GM21381 (cell line): ENCODE data around the gene PRAMEF9.
"Not testable (repeated sequence)": the region's sequence is repeated elsewhere in the genome, so short reads cannot be mapped to it uniquely, and the experiment has no call there.

Source experiments
- ATAC-seq: cut with Tn5 transposase; IDR thresholded peaks from one replicate; pipeline ENCODE4 v1.9.1; 2021; ENCODE audit warnings: mild to moderate bottlenecking, moderate library complexity; ENCODE audit not compliant: unreplicated experiment

Gene PRAMEF9

DNA sequence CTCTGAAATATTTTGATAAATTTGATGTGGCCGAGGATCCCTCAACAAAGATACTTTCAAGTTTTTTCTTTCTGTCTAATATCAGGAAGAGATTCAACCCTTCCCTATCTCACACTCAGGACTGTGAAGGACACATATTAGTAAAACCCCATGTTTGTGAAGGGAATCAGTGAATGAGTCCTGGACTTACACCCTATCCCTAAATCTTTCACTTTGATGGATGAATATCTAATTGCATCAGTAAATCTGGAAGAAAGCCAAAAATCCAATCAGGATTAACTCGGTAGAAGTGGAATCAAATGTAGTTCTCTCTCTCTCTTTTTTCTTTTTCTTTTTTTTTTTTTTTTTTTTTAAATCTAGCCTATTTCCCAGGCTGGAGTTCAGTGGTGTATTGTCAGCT, at the start of gene PRAMEF9:
Gene PRAMEF9 (plus strand): TSS at position 301 of the 400 bp plus-strand sequence. CDS start 3,433 bp downstream, outside the sequence.
- not testable (repeated sequence) for ATAC-seq

DNA sequence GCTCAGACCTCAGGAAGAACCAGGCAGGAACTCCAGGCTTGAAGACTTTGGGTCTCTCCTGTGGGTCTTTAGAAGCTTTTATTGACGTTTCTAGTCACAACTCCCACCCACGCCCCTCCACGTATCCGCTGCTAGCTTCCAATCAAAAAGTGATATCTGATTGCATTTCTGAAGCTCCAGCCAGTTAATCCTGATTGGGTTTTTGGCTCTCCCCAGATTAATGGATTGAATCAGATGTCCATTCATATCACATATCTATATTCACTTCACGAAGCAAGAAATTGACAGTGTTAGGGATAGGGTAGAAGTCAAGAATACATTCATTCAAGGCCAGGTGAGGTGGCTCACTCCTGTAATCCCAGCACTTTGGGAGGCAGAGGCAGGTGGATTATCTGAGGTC, 15.7 kb upstream of the PRAMEF9 start, which contains the start of gene PRAMEF26:
Gene PRAMEF26 (minus strand): TSS at position 101 of the 400 bp plus-strand sequence. CDS start 2,914 bp downstream, outside the sequence.
- ATAC-seq: not testable (repeated sequence)

DNA sequence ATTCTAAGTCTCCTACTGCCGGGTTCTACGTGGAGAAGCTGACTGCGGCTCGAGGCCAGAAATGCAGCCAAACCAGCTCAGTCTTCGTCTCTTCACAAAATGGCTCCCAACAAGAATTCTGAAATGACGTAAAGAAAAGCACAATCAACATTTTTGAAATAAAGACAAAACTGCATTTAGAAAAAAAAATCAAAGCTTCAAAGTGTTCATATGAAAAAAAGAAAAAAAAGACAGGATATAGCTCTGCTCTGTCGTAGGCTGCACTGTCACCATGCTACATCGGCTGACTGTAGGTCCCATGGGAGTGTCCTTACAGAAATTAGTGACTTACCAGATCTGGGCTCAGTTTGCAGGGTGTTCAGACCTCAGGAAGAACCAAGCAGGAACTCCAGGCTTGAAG, 6.1 kb upstream of the PRAMEF9 start, which contains the start of gene HNRNPCL4:
Gene HNRNPCL4 (minus strand): TSS at position 101 of the 400 bp plus-strand sequence. CDS start 164 bp downstream, outside the sequence.
- not testable (repeated sequence) for ATAC-seq

DNA sequence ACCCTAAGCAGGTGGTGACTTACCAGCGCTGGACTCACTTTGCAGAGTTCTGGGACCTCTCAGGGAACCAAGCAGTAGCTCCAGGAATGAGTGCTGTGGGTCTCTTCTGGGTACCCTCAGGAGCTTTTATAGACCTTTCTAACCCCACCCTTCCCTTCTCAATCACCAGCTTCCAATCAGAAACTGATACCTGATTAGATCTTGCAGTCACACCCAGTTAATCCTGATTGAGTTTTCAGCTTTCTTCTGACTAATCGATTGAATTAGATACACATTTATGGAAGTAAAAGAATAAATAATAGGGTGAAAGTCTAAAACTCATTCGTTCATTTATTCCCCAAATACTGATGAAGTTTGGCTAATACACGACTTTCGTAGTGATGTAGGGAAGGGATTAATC, 29.7 kb downstream of the PRAMEF9 start, which contains the start of gene PRAMEF13:
Gene PRAMEF13 (minus strand): TSS at position 101 of the 400 bp plus-strand sequence. CDS start 1,820 bp downstream, outside the sequence.
- ATAC-seq: not testable (repeated sequence)

DNA sequence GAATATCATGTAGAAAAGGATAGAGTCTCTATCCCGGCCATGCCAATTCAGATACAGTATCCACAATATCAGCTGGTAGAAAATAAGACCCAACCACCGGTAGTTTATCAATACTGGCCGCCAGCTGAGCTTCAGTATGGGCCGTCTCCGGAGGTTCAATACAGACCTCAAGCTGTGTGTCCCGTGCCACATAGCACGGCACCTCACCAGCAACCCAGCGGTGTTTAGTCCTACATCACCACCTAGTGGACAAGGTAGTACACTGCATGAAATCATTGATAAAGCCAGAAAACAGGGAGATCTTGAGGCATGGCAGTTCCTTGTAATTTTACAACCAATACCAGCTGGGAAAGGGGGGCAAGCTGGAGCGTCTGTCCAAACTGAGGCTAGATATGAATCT, 37.1 kb downstream of the PRAMEF9 start:
- ATAC-seq: not testable (repeated sequence)

DNA sequence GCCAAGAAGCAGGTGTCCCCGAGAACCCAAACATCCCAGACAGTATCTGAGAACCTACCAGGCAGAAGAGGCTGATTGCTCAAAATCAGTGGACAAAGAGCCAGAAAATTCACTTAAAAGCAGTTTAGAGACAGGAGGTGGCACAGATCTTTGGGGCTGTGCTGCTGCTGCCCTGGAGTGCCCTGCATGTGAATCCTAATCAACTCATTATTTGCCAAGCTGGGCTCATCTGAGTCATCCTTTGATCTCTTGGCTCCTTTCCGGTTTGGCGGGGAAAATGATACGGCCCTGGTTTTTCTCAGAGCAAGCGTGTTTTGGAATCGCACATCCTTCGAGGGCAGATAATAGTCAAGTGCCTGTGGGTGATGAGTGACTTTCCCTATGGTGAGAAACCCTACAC, 45.0 kb downstream of the PRAMEF9 start:
- ATAC-seq: not testable (repeated sequence)

DNA sequence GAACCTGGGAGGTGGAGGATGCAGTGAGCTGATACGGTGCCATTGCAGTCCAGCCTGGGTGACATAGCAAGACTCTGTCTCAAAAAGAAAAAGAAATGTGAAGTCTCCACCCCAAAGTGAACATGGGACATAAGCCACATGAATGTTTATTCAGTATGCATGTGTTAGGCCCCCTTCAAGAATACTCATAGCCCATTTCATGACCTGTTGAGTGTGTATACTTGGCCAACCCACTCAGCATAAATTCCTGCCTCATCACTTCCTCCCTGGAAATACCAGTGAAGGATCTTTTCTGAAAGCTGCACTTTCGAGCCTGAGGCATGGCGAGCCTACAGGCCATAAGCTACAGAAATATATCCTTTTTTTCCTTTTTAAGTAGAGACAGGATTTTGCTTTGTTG, 47.6 kb downstream of the PRAMEF9 start:
- ATAC-seq: not testable (repeated sequence)

DNA sequence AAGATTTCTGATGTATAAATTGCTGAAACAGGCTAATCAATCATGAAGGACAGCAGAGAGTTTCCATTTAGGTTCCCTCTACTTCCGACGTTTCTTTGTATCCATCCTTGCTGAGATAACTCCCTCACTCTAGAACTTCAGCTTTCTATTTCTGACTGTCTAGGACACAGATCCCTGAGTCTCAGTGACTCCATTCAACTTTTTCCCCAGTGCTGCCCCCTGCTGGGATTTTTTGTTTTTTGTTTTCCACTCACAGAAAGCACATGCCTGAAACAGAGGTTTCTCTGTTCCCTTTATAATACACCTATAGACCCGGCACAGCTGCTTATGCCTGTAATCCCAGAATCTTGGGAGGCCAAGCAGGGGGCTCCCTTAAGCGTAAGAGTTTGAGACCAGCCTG, 51.1 kb downstream of the PRAMEF9 start:
- not testable (repeated sequence) for ATAC-seq

DNA sequence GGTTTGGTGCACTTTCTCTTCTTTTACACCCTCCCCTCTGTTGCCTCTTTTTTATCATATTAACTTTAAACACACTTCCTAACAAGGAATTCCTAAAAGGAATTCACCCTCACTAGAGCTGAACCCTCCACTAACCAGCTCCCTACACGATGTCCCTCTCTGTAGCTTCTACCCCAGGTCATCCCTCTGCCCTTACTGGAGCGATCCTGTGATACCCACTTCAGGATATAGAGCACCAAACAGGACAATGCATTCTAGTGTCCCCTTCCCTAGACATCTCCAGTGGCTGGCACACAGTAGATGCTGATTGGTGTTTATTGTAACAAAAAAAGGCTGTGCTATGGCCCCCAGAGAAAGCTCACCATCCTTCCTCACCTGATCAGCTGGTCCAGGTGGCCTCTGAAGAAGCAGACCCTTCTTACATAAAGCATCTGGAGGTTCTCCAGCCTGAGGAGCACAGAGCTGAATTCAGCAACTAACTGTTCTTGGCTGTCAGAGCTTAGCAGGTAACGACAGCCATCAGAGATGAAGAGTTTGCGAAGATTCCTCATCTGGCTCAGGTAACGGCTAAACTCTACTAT, 52.9 kb downstream of the PRAMEF9 start:
- ATAC-seq: no peak

DNA sequence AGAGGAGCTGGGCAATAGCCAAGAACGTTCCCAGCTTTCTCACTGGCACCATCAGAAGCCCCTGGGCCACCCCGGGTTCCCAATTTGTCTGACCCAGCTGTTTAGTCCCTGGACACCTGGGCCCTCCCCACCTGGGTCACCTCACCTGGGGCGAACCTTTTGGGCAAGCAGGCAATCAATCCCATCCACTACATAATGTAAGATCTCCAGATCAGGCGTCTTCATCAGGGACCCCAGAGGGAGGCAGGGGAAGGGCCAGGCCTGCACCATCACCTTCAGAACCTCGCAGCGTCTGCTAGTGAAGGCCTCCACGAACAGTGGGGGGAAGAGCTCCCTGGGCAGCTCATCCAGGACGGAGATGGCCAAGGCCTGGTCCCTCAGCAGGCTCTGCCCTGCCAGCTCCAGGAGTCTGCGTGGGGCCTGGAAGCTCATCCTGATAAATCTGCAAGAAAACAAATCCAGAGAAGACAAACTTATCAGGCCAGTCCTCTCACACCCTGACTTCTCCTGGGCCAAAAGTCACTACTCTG, 54.1 kb downstream of the PRAMEF9 start, which contains the start of gene PRAMEF18:
Gene PRAMEF18 (minus strand): TSS at position 480 of the 530 bp plus-strand sequence. CDS start 48 bp downstream, at position 432.
- not testable (repeated sequence) for ATAC-seq

DNA sequence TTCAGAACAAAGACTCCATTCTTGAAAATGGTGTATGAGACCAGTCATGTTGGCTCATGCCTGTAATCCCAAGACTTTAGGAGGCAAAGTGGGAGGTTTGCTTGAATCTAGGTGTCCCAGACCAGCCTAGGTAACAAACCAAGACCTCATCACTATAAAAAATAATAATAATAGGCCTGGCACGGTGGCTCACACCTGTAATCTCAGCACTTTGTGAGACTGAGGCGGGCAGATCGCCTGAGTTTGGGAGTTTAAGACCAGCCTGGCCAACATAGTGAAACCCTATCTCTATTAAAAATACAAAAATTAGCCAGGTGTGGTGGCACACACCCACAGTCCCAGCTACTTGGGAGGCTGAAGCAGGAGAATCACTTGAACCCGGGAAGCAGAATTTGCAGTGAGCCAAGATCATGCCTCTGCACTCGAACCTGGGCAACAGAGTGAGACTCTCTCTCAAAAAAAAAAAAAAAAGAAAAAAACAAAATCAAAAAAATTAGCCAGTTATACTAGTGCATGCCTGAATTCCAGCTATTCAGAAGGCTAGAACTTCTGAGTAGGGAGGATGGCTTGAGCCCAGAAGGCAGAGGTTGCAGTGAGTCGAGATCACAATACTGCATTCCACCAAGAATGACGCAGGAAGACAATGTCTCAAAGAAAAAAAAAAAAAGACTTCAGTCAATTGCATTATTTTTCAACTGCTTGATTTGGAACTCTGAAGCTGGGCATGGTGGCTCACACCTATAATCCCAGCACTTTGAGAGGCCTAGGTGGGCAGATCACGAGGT, 55.8 kb downstream of the PRAMEF9 start:
- ATAC-seq: not testable (repeated sequence)

DNA sequence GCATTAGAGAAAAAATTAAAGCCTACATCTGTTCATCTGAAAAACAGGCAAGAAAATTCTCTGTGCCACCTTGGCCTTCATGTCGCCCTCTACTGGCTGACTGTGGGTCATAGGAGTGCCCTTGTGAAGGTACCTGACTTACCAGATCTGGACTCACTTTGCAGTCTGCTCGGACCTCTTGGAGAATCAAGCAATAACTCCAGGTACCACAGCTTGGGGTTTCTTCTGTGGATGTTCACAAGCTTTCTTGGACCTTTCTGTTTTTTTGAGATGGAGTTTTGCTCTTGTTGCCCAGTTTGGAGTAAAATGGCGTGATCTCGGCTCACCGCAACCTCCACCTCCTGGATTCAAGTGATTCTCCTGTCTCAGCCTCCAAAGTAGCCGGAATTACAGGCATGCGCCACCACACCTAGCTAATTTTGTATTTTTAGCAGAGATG, 56.7 kb downstream of the PRAMEF9 start:
- no peak for ATAC-seq
